Astrocyte (in vitro differentiated cells and primary cell): Measurements from ENCODE around the gene KDM2B.

Source experiments
- EZH2 ChIP-seq: IDR thresholded peaks from 2 replicates; pipeline ENCODE4 v1.6.1; 2012; ENCODE audit warnings: mild to moderate bottlenecking, low read length, inconsistent platforms; ENCODE audit not compliant: insufficient read depth
- TF ChIP-seq, protein P1 (sequence below): IDR thresholded peaks from 2 replicates; pipeline ENCODE4 v1.5.1; 2011; ENCODE audit warnings: low read depth, mild to moderate bottlenecking, inconsistent platforms, low read length, moderate library complexity; ENCODE audit not compliant: insufficient read depth

DNA sequence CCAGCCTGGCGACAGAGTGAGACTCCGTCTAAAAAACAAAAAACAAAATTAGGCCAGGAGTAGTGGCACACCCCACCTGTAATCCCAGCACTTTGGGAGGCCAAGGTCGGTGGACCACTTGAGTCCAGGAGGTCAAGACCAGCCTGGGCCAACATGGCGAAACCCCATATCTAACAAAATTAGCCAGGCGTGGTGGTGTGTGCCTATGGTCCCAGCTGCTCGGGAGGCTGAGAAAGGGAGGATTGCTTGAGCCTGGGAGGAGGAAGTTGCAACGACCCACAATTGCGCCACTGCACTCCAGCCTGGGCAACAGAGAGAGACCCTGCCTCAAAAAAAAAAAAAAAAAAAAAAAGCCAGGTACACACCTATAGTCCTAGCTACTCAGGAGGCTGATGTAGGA, 37.0 kb downstream of the KDM2B start:
- TF ChIP-seq, protein P1, sequence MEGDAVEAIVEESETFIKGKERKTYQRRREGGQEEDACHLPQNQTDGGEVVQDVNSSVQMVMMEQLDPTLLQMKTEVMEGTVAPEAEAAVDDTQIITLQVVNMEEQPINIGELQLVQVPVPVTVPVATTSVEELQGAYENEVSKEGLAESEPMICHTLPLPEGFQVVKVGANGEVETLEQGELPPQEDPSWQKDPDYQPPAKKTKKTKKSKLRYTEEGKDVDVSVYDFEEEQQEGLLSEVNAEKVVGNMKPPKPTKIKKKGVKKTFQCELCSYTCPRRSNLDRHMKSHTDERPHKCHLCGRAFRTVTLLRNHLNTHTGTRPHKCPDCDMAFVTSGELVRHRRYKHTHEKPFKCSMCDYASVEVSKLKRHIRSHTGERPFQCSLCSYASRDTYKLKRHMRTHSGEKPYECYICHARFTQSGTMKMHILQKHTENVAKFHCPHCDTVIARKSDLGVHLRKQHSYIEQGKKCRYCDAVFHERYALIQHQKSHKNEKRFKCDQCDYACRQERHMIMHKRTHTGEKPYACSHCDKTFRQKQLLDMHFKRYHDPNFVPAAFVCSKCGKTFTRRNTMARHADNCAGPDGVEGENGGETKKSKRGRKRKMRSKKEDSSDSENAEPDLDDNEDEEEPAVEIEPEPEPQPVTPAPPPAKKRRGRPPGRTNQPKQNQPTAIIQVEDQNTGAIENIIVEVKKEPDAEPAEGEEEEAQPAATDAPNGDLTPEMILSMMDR: no peak
- TF ChIP-seq EZH2: no peak
